Activated CD8-positive, alpha-beta memory T cell treated with anti-CD3 and anti-CD28 coated beads, Interleukin-2, amount 50 U/mL, for 48 hours (primary cell): ENCODE results near the gene GLIS2.

Experiments used
- DNase-seq: peaks from one replicate; pipeline ENCODE4 v3.0.0-alpha.2; 2020

GLIS2 gene

GRCh38 chr16:4372578-4373355 lies 56.9 kb downstream of the GLIS2 start:
- no peak for DNase-seq

GRCh38 chr16:4373356-4373908 lies 57.6 kb downstream of the GLIS2 start:
- no peak for DNase-seq

- no peak for DNase-seq
Measured at GRCh38 chr16:4373909-4374742, 58.3 kb downstream of the GLIS2 start.

- DNase-seq = no peak
Measured at GRCh38 chr16:4375717-4376116, 59.9 kb downstream of the GLIS2 start.

GRCh38 chr16:4376126-4376892 lies 60.4 kb downstream of the GLIS2 start:
- DNase-seq = no peak

GRCh38 chr16:4376893-4377572 lies 61.2 kb downstream of the GLIS2 start:
- no peak for DNase-seq

- no peak for DNase-seq
Measured at GRCh38 chr16:4377573-4378154, 61.8 kb downstream of the GLIS2 start.

DNA sequence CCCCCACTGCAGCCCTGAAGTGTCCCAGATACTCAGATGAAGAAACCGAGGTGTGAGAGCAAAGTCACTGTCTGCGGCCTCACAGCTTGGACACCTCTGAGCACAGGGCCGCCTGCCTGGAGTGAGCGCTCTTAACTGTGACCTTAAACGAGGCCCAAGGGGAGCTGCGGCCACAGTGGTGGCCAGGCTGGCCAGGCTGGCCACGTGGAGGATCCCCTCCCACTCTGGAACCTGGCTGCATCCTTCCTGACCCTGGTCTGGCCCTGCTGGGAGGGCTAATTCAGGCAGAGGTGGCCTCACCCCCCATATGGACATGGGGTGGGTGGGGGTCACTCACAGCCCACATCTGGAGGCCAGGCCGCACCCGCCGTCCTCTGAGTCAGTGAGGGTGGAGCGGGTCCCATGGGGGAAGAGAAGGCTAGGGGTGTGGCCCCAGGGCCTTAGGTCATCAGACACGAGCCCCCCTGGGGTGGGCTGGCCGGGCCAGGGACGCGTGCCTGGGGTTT lies 62.3 kb downstream of the GLIS2 start:
- DNase-seq = no peak

- no peak for DNase-seq
Measured at GRCh38 chr16:4378999-4379690, 63.3 kb downstream of the GLIS2 start.

DNA sequence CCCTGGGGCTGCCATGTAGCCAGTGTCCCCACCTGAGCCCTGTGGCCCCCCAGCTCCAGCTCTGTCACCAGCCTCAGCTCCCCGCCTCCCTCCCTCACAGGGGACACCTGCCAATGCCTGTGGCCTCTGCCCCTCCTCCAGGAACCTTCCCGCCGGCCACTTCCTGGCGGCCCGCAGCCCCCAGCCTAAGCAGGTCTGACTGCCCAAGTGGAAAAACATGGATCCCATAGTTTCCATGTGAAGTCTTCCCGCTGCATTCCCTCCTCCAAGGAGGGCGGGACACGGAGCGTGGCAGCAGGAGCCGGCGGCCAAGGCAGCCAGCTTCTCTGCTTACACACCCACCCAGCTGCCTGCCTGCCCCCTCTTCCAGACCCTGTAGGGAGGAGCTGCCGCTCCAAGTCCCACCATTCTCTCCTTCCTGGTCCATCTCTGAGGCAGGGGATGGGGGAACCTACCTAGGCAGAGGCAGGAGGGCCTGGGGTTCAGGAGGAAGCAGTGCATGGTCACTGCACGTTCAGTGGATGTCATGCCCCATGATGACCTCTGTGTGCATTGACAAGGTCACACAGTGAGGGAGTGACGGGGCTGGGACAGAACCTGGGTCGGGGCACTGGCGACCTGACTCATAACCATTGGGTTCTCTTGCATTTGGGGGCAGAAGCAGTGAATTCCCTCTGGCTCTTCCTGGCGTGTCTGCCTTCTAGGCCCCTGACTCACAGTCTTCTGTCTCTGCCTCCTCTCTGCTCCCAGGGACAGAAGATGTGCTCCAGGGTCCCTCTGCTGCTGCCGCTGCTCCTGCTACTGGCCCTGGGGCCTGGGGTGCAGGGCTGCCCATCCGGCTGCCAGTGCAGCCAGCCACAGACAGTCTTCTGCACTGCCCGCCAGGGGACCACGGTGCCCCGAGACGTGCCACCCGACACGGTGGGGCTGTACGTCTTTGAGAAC lies 64.5 kb downstream of the GLIS2 start:
- DNase-seq = no peak

DNA sequence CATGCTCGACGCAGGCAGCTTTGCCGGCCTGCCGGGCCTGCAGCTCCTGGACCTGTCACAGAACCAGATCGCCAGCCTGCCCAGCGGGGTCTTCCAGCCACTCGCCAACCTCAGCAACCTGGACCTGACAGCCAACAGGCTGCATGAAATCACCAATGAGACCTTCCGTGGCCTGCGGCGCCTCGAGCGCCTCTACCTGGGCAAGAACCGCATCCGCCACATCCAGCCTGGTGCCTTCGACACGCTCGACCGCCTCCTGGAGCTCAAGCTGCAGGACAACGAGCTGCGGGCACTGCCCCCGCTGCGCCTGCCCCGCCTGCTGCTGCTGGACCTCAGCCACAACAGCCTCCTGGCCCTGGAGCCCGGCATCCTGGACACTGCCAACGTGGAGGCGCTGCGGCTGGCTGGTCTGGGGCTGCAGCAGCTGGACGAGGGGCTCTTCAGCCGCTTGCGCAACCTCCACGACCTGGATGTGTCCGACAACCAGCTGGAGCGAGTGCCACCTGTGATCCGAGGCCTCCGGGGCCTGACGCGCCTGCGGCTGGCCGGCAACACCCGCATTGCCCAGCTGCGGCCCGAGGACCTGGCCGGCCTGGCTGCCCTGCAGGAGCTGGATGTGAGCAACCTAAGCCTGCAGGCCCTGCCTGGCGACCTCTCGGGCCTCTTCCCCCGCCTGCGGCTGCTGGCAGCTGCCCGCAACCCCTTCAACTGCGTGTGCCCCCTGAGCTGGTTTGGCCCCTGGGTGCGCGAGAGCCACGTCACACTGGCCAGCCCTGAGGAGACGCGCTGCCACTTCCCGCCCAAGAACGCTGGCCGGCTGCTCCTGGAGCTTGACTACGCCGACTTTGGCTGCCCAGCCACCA lies 65.4 kb downstream of the GLIS2 start:
- DNase-seq = no peak

GRCh38 chr16:4381935-4382794 lies 66.3 kb downstream of the GLIS2 start:
- no peak for DNase-seq

- DNase-seq = no peak
Measured at GRCh38 chr16:4382795-4383357, 67.0 kb downstream of the GLIS2 start.

DNA sequence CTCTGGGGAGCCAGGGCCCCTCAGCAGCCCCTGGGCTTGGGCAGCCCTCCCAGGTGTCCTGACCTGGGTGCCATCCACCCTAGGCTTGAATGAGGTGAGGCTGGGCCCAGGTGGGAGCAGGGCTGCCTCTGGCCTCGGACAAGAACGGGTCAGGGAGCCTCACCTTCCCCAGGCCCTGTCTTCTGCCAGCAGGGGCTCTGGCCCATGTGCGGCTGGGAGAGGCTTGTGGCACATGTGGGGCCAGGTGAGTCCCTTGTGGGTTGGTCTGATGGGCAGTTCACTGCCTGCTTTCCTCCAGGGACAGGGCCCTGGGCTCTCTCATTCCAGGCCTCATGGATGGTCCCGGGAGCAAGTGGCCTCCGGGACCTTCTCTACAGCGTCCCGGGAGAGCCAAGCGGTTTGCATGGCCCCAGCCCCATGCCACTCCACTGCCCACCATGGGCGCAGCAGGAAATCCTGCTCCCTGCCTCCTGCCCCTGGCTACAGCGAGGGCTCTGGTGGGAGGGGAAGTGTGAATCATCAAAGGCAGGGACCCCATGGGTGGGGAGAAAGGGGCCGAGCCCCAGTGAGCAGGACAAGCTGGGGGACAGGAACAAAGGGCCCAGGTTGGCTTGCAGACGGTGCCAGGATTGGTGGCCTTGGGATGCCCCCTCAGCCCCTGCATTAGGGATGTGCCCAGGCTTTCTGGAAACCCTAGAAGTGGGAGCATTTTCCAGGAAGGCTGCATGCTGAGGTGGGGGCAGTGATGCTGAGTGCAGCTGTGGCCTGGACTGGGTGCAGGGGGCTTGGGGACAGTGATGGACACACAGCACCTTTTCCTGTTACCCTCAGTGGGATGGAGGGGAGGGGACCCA lies 68.0 kb downstream of the GLIS2 start:
- DNase-seq = no peak

DNA sequence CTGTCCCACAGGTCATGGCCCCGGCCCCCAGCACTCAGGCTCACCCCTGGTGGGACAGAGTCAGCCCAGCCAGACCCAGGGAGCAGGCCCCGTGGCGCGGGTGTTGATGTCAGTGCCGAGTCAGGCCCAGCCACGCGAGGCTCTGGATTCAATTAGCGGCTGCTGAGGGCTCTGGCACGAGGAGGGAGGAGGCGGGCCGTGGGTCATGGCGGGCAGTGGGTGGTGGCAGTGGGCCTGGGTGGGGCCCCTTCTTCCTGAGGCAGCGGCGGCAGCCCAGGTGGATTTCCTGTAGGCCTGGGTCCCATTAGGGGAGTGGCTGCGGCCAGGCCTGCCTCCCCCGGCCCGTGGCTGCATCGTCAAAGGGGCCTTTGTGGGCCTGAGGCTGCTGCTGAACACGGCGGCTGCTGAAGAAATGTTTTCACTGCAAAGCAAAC lies 68.7 kb downstream of the GLIS2 start:
- no peak for DNase-seq

DNA sequence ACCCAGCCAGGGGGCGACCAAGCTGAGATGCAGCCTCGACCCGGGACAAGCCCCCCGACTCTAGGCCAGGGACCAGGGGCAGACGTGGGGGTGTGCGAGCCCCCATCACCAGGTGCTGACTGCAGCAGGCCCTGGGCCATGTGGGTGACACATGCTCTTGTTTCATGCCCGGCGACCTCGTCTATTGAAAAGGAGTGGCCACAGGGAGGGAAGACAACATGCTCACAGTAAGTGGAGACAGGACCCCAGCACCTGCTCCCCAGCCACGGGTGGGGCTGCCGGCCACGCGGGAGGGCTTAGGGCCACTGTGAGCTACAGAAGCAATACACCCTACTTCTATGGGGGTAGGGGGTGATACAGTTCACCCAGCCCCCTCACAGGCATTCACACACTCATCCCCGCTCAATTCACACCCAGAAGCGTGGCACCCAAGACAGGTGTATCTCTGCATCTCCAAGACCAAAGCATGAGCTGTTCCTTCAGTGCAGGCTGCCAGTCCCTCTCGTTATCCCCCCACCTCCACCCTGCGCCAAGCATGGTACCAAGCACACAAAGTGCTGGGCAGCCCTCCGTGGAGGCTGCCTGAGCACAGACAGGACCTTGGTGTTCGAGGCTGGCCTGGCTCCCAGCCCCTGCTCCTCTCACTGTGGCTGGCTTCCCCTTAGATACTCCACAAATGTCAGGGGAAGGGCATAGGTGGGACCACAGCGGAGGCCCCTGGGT lies 69.4 kb downstream of the GLIS2 start:
- no peak for DNase-seq
